ENCODE data around the gene ZNF684. TPM values are rescaled to one million over a fixed set of nuclear protein-coding genes. Genes with fewer than 3 reads are reported as not detected.
"Not testable (repeated sequence)": the region's sequence is repeated elsewhere in the genome, so short reads cannot be mapped to it uniquely, and the experiment has no call there.

The ZNF684 gene
- total and polyA plus RNA-seq, 7 donors, result 1.0 to 3.2 (median 2.1) TPM

GRCh38 chr1:40553017-40553416 is 21.6 kb downstream of the ZNF684 start:
- 71 to 76% (median 73%) methylated on average over 4 of the region's 4 CpGs for whole genome bisulfite sequencing, 3 donors

GRCh38 chr1:40554807-40555206 is 23.4 kb downstream of the ZNF684 start:
- ATAC-seq; H3K36me3 ChIP-seq (ENCODE audit: insufficient read depth in 1 of 2, low read depth in 1 of 2); H3K4me1 ChIP-seq; H3K27me3 ChIP-seq (ENCODE audit: insufficient read depth in 3 of 3, low read length in 2 of 3); intact Hi-C loops (cut with DNase I); DNase-seq; H3K4me3 ChIP-seq; H3K27ac ChIP-seq; H3K9me3 ChIP-seq: not testable (repeated sequence)
- 65 to 77% (median 67%) methylated on average over 7 of the region's 7 CpGs for WGBS, 3 donors

More at GRCh38 chr1:40553017-40553416, 21.6 kb downstream of the ZNF684 start:
- Histone ChIP-seq H3K9me3 (peaks cover 4% of the 10 kb centered on the region), H3K27me3 (ENCODE audit: insufficient read depth in 3 of 3, low read length in 2 of 3) (no peaks in the 10 kb centered on the region), H3K4me3 (no peak overlapping the region), H3K27ac (no peak overlapping the region), H3K36me3 (ENCODE audit: insufficient read depth in 1 of 2, low read depth in 1 of 2) (no peaks in the 10 kb centered on the region), H3K4me1 (no peaks in the 10 kb centered on the region)
- no peak for DNase-seq
- intact Hi-C loops (cut with DNase I), result no loop called here
- ATAC-seq, result no peak
- TF ChIP-seq CTCF (IDR thresholded peaks at IDR 0.05), result no peak

- Histone ChIP-seq H3K4me3 (no peak overlapping the region), H3K9me3 (no peaks in the 10 kb centered on the region), H3K36me3 (ENCODE audit: insufficient read depth in 1 of 2, low read depth in 1 of 2) (no peaks in the 10 kb centered on the region), H3K4me1 (no peaks in the 10 kb centered on the region), H3K27ac (no peak overlapping the region), H3K27me3 (ENCODE audit: insufficient read depth in 3 of 3, low read length in 2 of 3) (no peaks in the 10 kb centered on the region)
- intact Hi-C loops (cut with DNase I), result no loop called here
- DNase-seq, result no peak
- no peak for TF ChIP-seq CTCF (IDR thresholded peaks at IDR 0.05)
- ATAC-seq, result no peak
- 90 to 94% (median 92%) methylated on average over 5 of the region's 5 CpGs for WGBS, 3 donors
Observed at GRCh38 chr1:40556121-40556520, 24.7 kb downstream of the ZNF684 start.

GRCh38 chr1:40558241-40558640 is 26.8 kb downstream of the ZNF684 start:
- H3K4me1 ChIP-seq; H3K9me3 ChIP-seq; H3K27me3 ChIP-seq (ENCODE audit: insufficient read depth in 3 of 3, low read length in 2 of 3); H3K4me3 ChIP-seq; intact Hi-C loops (cut with DNase I); ATAC-seq; H3K36me3 ChIP-seq (ENCODE audit: insufficient read depth in 1 of 2, low read depth in 1 of 2); DNase-seq; H3K27ac ChIP-seq: not testable (repeated sequence)
- 92 to 94% (median 93%) methylated on average over 1 of the region's 1 CpG for WGBS, 3 donors

GRCh38 chr1:40562185-40562584 is 30.7 kb downstream of the ZNF684 start:
- Histone ChIP-seq H3K4me3 (no peak overlapping the region), H3K9me3 (no peaks in the 10 kb centered on the region), H3K4me1 (no peaks in the 10 kb centered on the region), H3K27ac (no peak overlapping the region), H3K36me3 (ENCODE audit: insufficient read depth in 1 of 2, low read depth in 1 of 2) (no peaks in the 10 kb centered on the region), H3K27me3 (ENCODE audit: insufficient read depth in 3 of 3, low read length in 2 of 3) (no peaks in the 10 kb centered on the region)
- DNase-seq (no peak), ATAC-seq (no peak)
- intact Hi-C loops (cut with DNase I), result no loop called here
- TF ChIP-seq CTCF (IDR thresholded peaks at IDR 0.05), result no peak
- 73 to 82% (median 75%) methylated on average over 2 of the region's 2 CpGs for WGBS, 3 donors

GRCh38 chr1:40563266-40563665 is 31.8 kb downstream of the ZNF684 start:
- no peak overlapping the region for H3K27ac ChIP-seq
- no peaks in the 10 kb centered on the region for H3K4me1 ChIP-seq
- H3K36me3 ChIP-seq (ENCODE audit: insufficient read depth in 1 of 2, low read depth in 1 of 2), result no peaks in the 10 kb centered on the region
- no peak for TF ChIP-seq CTCF (IDR thresholded peaks at IDR 0.05)
- H3K27me3 ChIP-seq (ENCODE audit: insufficient read depth in 3 of 3, low read length in 2 of 3), result no peaks in the 10 kb centered on the region
- no peak overlapping the region for H3K4me3 ChIP-seq
- 82 to 86% (median 83%) methylated on average over 4 of the region's 4 CpGs for WGBS, 3 donors
- ATAC-seq (no peak), DNase-seq (no peak)
- H3K9me3 ChIP-seq, result no peaks in the 10 kb centered on the region
- intact Hi-C loops (cut with DNase I), result no loop called here

Data from psoas muscle (tissue), 8 donors.